Measurements from ENCODE around the gene INPP5D. TPM values are rescaled to one million over a fixed set of nuclear protein-coding genes. Genes with fewer than 3 reads are reported as not detected.

The INPP5D gene
- total and polyA plus RNA-seq, 2 of the 8 experiments (the other 6 are each of a cell fraction or from before 2014, with no cell fraction given): 4.5 to 7.1 TPM

GRCh38 chr2:233163486-233164103, 103.5 kb downstream of the INPP5D start:
- H3K23ac ChIP-seq (ENCODE audit: insufficient read length): no peak overlapping the region
- no peaks in the 10 kb centered on the region for H3K27me3 ChIP-seq (replicated peaks in 1 of 4; ENCODE audit: control insufficient read depth in 3 of 4, extremely low read depth in 1 of 4, insufficient read depth in 3 of 4, low read length in 3 of 4)
- 90% methylated on average over 18 of the region's 18 CpGs; no CpG with 5 or more reads in 1 of the 2 experiments for WGBS, 2 experiments (ENCODE audit: extremely low coverage in 1 of 2, insufficient coverage in 1 of 2, insufficient read length in 1 of 2, insufficient replicate concordance in 2 of 2, low coverage in 1 of 2, low lambda C conversion rate in 2 of 2, missing lambda C conversion rate in 1 of 2)
- H3K4me2 ChIP-seq (ENCODE audit: insufficient read depth in 1 of 2, low read depth in 2 of 2, low read length in 2 of 2): no peak overlapping the region
- H3K4ac ChIP-seq (replicated peaks; ENCODE audit: insufficient read length, low read depth, low read length): no peak overlapping the region
- H3K4me1 ChIP-seq (replicated peaks in 1 of 4; ENCODE audit: control insufficient read depth in 3 of 4, insufficient read depth in 4 of 4, low read length in 3 of 4): peaks cover 0 to 5% (median 3%) of the 10 kb centered on the region in 4 experiments; a peak in 5 of 7 replicates
- no peak for TF ChIP-seq PHF8 (conservative IDR thresholded peaks at IDR 0.05; ENCODE audit: low read depth, low read length)
- no peak for TF ChIP-seq CBX5 (IDR thresholded peaks at IDR 0.05; ENCODE audit: low read depth, low read length)
- no peak for TF ChIP-seq JUN (IDR thresholded peaks at IDR 0.05; ENCODE audit: low read depth, low read length)
- TF ChIP-seq SIX5 (IDR thresholded peaks at IDR 0.05; ENCODE audit: low read depth, low read length): no peak
- no peak for TF ChIP-seq POLR2A (IDR thresholded peaks at IDR 0.05; ENCODE audit: control extremely low read depth in 1 of 2, low read depth in 2 of 2, low read length in 2 of 2)
- TF ChIP-seq SIN3A (conservative IDR thresholded peaks at IDR 0.05 in 1 of 2, IDR thresholded peaks at IDR 0.05 in 1 of 2; ENCODE audit: low read depth in 1 of 2, low read length in 2 of 2): no peak
- TF ChIP-seq KDM1A (IDR thresholded peaks at IDR 0.05; ENCODE audit: borderline replicate concordance, low read length): no peak
- no peak for TF ChIP-seq CHD1 (IDR thresholded peaks at IDR 0.05; ENCODE audit: low read depth, low read length)
- TF ChIP-seq ASH2L (IDR thresholded peaks at IDR 0.05; ENCODE audit: low read length): no peak
- no peak for TF ChIP-seq SRF (IDR thresholded peaks at IDR 0.05; ENCODE audit: low read depth, low read length)
- no peak for TF ChIP-seq CTBP2 (IDR thresholded peaks at IDR 0.05; ENCODE audit: borderline replicate concordance, insufficient read depth, insufficient read length, low read length)
- no peak for TF ChIP-seq TBP (IDR thresholded peaks at IDR 0.05; ENCODE audit: low read depth, low read length)
- no peak for TF ChIP-seq SUZ12 (IDR thresholded peaks at IDR 0.05; ENCODE audit: low read length)
- TF ChIP-seq GTF2F1 (IDR thresholded peaks at IDR 0.05; ENCODE audit: borderline replicate concordance, low read depth, low read length): no peak
- TF ChIP-seq POLR2AphosphoS5 (IDR thresholded peaks at IDR 0.05; ENCODE audit: low read depth, low read length): no peak
- ChIA-PET POLR2A (ENCODE audit: partially characterized antibody) (no interaction called here), CTCF (ENCODE audit: partially characterized antibody) (interaction anchor here (1.4 kb wide), 1 partner anchor 50 kb away, joined by 3 read pairs; no protein-coding TSS in a partner anchor)
- H3K79me2 ChIP-seq (ENCODE audit: control insufficient read depth in 1 of 2, insufficient read depth in 2 of 2, low read length in 2 of 2): no peaks in the 10 kb centered on the region
- H3K9me3 ChIP-seq (ENCODE audit: insufficient read depth in 2 of 2, low read depth in 1 of 2, low read length in 1 of 2): no peaks in the 10 kb centered on the region
- H3K56ac ChIP-seq (replicated peaks; ENCODE audit: insufficient read length, low read depth, low read length): no peak overlapping the region
- H3K4me3 ChIP-seq (ENCODE audit: extremely low read depth in 1 of 4, insufficient read depth in 2 of 4, low read depth in 3 of 4, low read length in 4 of 4): no peak overlapping the region
- no peak overlapping the region for H2BK12ac ChIP-seq (ENCODE audit: low read depth, low read length)
- no peaks in the 10 kb centered on the region for H4K20me1 ChIP-seq (replicated peaks in 1 of 2; ENCODE audit: control insufficient read depth in 1 of 2, insufficient read depth in 2 of 2, low read length in 2 of 2)
- no peak overlapping the region for H3K18ac ChIP-seq (ENCODE audit: extremely low read depth, low read length)
- no peak for FAIRE-seq
- no peak overlapping the region for H2AK5ac ChIP-seq (ENCODE audit: low read depth, low read length)
- H3K27ac ChIP-seq (ENCODE audit: low read depth, low read length): no peak overlapping the region
- DNase-seq (ENCODE audit: low read depth in 1 of 2, low spot score in 2 of 2): no peak
- no peak overlapping the region for H4K5ac ChIP-seq (ENCODE audit: insufficient read length, low read depth, low read length)
- no peak overlapping the region for H2BK20ac ChIP-seq (ENCODE audit: low read length)
- H4K8ac ChIP-seq (ENCODE audit: extremely low read depth, insufficient read depth, low read length): no peak overlapping the region
- H3K9ac ChIP-seq (replicated peaks in 1 of 4; ENCODE audit: extremely low read depth in 1 of 4, low read depth in 3 of 4, low read length in 3 of 4): no peak overlapping the region
- H4K91ac ChIP-seq (replicated peaks; ENCODE audit: insufficient read length, low read length): no peak overlapping the region
- H3K14ac ChIP-seq (ENCODE audit: insufficient read length): no peak overlapping the region
- no peak overlapping the region for H2BK5ac ChIP-seq (ENCODE audit: low read depth, low read length)
- H3K36me3 ChIP-seq (ENCODE audit: control insufficient read depth in 2 of 4, insufficient read depth in 4 of 4, low read length in 3 of 4): no peaks in the 10 kb centered on the region; a peak in 1 of 8 replicates
- H2AFZ ChIP-seq (ENCODE audit: low read length): no peak overlapping the region
- no peak overlapping the region for H2BK15ac ChIP-seq (ENCODE audit: low read length)
- no peaks in the 10 kb centered on the region; the same call in 1 of the 2 replicates for H3K79me1 ChIP-seq (ENCODE audit: low read depth, low read length)
- H3K23me2 ChIP-seq (ENCODE audit: low read depth, low read length): no peaks in the 10 kb centered on the region
- no peak overlapping the region for H2BK120ac ChIP-seq (replicated peaks; ENCODE audit: low read depth, low read length)

Data from H1 (cell line).